ENCODE measurements around the gene DIP2C. TPM values are rescaled to one million over a fixed set of nuclear protein-coding genes. Genes with fewer than 3 reads are reported as not detected.
"Not testable (repeated sequence)": the region's sequence is repeated elsewhere in the genome, so short reads cannot be mapped to it uniquely, and the experiment has no call there.

The DIP2C gene
- total RNA-seq, 1 donor from 2014 or later = 52.6 TPM

DNA sequence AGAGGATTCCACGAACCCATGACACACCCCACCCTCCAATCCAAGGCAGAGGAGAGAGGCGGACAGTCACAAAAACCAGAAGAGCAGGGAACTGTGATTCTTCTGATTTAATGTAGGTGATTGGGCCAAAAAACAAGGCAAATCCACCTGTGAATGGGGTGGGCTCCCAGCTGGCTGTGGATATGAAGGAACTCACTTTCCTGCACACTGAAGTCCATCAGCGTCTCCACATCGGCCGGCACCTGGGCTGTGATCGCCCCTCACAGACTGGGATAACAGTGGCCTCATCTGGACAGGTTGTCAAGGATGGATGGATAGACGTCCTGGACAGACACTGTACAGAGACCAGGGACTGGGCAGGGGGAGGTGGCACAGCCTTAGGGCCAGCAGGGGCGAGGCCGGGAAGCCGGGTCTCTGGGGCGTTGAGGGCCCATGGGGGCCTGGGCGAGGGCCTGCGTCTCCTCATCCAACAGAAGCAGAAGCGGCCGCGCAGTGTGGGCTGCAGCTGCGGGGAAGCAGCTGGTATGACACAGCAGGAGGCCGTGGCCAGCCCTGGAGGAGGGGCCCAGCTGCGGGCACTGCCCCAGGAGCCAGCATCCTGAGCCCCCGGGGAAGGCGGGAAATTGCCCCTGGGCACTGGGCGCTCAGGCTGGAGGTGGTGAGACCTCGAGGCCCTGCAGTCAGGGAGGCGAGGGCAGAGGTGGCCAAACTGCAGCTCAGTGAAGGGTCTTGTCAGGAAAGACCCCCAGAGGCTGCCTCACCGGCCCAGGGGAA, 54.2 kb downstream of the DIP2C start:
- DNase-seq = peak; percentile 19
- TF ChIP-seq CTCF (IDR thresholded peaks at IDR 0.05; ENCODE audit: partially characterized antibody, unreplicated experiment) = no peak
- H3K4me3 Mint-ChIP-seq (ENCODE audit: unreplicated experiment) = no peak overlapping the region
- H3K36me3 Mint-ChIP-seq (ENCODE audit: unreplicated experiment) = no peaks in the 10 kb centered on the region
- no peak overlapping the region for H3K27ac Mint-ChIP-seq (ENCODE audit: unreplicated experiment)
- peaks cover 6% of the 10 kb centered on the region for H3K9me3 Mint-ChIP-seq (ENCODE audit: unreplicated experiment)
- peaks cover 9% of the 10 kb centered on the region for H3K27me3 Mint-ChIP-seq (ENCODE audit: unreplicated experiment)
- H3K4me1 Mint-ChIP-seq (ENCODE audit: low read depth, unreplicated experiment) = peaks cover 41% of the 10 kb centered on the region

DNA sequence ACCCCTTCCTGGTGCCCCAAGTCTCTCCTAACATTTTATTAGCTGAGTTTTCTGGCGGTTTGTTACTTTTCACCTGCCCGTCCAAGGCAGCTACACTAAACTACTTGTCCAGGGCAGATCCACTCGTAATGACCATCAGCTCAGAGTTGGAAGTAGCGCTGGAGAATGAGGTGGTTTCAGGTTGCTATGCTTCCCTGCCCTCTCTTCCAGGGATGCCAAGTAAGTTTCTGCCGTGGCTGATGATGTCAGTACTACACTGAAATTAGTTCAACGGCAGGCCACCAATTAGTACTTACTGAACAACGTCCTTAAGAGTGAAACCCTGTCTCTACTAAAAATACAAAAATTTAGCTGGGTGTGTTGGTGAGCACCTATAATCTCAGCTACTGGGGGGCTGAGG, 55.2 kb downstream of the DIP2C start:
- H3K4me3 Mint-ChIP-seq (ENCODE audit: unreplicated experiment) = no peak overlapping the region
- no peak overlapping the region for H3K27ac Mint-ChIP-seq (ENCODE audit: unreplicated experiment)
- H3K4me1 Mint-ChIP-seq (ENCODE audit: low read depth, unreplicated experiment) = peaks cover 40% of the 10 kb centered on the region
- peaks cover 9% of the 10 kb centered on the region for H3K9me3 Mint-ChIP-seq (ENCODE audit: unreplicated experiment)
- no peak for DNase-seq
- peaks cover 9% of the 10 kb centered on the region for H3K27me3 Mint-ChIP-seq (ENCODE audit: unreplicated experiment)
- H3K36me3 Mint-ChIP-seq (ENCODE audit: unreplicated experiment) = no peaks in the 10 kb centered on the region
- no peak for TF ChIP-seq CTCF (IDR thresholded peaks at IDR 0.05; ENCODE audit: partially characterized antibody, unreplicated experiment)

GRCh38 chr10:633279-634245, 55.9 kb downstream of the DIP2C start:
- Mint-ChIP-seq H3K9me3 (ENCODE audit: unreplicated experiment) (peaks cover 9% of the 10 kb centered on the region), H3K4me1 (ENCODE audit: low read depth, unreplicated experiment) (peaks cover 42% of the 10 kb centered on the region), H3K4me3 (ENCODE audit: unreplicated experiment) (no peak overlapping the region), H3K27me3 (ENCODE audit: unreplicated experiment) (peaks cover 9% of the 10 kb centered on the region), H3K36me3 (ENCODE audit: unreplicated experiment) (no peaks in the 10 kb centered on the region), H3K27ac (ENCODE audit: unreplicated experiment) (no peak overlapping the region)
- no peak for TF ChIP-seq CTCF (IDR thresholded peaks at IDR 0.05; ENCODE audit: partially characterized antibody, unreplicated experiment)
- peak; percentile 7 for DNase-seq

GRCh38 chr10:632807-633177, 56.7 kb downstream of the DIP2C start:
- H3K4me3 Mint-ChIP-seq (ENCODE audit: unreplicated experiment); H3K27ac Mint-ChIP-seq (ENCODE audit: unreplicated experiment); H3K9me3 Mint-ChIP-seq (ENCODE audit: unreplicated experiment); H3K36me3 Mint-ChIP-seq (ENCODE audit: unreplicated experiment); DNase-seq; H3K27me3 Mint-ChIP-seq (ENCODE audit: unreplicated experiment): not testable (repeated sequence)
- H3K4me1 Mint-ChIP-seq (ENCODE audit: low read depth, unreplicated experiment) = peaks cover 45% of the 10 kb centered on the region

DNA sequence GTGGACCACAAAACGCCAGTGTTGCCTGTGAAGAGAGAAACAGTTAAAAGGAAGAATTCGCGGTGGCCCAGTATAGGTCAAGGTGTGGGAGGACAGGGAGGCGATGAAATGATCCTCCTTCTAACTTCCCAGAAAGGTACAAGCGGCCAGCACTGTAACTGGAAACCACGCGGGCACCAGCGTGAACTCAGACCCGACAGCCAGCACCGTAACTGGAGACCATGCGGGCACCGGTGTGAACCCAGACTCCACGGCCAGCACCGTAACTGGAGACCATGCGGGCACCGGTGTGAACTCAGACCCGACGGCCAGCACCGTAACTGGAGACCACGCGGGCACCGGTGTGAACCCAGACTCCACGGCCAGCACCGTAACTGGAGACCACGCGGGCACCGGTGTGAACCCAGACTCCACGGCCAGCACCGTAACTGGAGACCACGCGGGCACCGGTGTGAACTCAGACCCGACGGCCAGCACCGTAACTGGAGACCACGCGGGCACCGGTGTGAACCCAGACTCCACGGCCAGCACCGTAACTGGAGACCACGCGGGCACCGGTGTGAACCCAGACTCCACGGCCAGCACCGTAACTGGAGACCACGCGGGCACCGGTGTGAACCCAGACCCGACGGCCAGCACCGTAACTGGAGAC, 57.2 kb downstream of the DIP2C start:
- H3K27me3 Mint-ChIP-seq (ENCODE audit: unreplicated experiment); H3K36me3 Mint-ChIP-seq (ENCODE audit: unreplicated experiment); H3K9me3 Mint-ChIP-seq (ENCODE audit: unreplicated experiment); H3K27ac Mint-ChIP-seq (ENCODE audit: unreplicated experiment); DNase-seq; H3K4me3 Mint-ChIP-seq (ENCODE audit: unreplicated experiment): not testable (repeated sequence)
- peaks cover 41% of the 10 kb centered on the region for H3K4me1 Mint-ChIP-seq (ENCODE audit: low read depth, unreplicated experiment)

Data from glutamatergic neuron (in vitro differentiated cells).